ENCODE data around the gene IRX1.

The IRX1 gene

DNA sequence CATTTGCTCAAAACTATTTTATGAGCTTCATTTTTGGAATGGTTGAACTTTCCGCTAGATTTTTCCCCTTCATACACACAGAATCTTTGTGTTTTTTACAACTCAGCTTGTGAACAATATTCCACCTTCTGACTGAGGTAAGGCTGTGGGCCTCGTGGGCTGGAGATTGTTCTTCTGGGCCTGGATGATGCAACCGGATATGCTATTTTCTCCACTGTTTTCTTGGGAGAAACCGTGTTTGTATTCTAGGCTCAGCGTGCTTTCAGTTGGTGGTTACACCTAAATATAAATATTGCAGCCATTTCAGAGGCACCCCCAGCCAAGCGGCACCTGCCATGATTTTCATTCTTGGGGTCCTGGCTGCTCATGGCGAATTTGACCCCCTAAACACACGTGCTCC lies 55.2 kb downstream of the IRX1 start:
- DNase-seq = no peak
